ENCODE data around the gene IPO8.

Gene IPO8

DNA sequence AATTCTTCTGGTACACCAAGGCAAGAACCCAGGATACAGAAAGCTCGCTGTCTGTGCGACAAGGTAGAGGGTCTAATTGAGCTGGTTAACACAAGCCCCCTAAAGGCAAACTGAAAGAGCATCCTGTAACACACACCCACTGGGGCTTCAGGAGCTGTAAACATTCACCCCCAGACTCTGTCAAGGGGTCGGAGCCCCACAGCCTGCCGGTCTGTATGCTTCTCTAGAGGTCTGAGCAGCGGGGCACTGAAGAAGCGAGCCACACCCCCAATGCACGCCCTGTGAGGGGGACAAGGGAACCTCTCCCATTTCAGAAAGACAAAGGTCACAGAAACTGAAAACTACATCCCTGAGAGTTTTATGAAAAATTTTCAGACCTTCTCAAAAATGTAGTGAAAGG is 1.3 kb upstream of the IPO8 start:
- Histone ChIP-seq H3K36me3 (ENCODE audit: control insufficient read depth, insufficient read depth, low read length) (no peaks in the 10 kb centered on the region), H3K4me3 (replicated peaks; ENCODE audit: low read depth, low read length) (no peak overlapping the region), H3K27me3 (replicated peaks; ENCODE audit: control insufficient read depth, insufficient read depth, low read length) (no peaks in the 10 kb centered on the region)
- no peak for DNase-seq (ENCODE audit: extremely low read depth, insufficient read length)
- TF ChIP-seq, protein P1, sequence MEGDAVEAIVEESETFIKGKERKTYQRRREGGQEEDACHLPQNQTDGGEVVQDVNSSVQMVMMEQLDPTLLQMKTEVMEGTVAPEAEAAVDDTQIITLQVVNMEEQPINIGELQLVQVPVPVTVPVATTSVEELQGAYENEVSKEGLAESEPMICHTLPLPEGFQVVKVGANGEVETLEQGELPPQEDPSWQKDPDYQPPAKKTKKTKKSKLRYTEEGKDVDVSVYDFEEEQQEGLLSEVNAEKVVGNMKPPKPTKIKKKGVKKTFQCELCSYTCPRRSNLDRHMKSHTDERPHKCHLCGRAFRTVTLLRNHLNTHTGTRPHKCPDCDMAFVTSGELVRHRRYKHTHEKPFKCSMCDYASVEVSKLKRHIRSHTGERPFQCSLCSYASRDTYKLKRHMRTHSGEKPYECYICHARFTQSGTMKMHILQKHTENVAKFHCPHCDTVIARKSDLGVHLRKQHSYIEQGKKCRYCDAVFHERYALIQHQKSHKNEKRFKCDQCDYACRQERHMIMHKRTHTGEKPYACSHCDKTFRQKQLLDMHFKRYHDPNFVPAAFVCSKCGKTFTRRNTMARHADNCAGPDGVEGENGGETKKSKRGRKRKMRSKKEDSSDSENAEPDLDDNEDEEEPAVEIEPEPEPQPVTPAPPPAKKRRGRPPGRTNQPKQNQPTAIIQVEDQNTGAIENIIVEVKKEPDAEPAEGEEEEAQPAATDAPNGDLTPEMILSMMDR (IDR thresholded peaks at IDR 0.05; ENCODE audit: insufficient read depth, low read length, poor library complexity, severe bottlenecking) = no peak

- no peaks in the 10 kb centered on the region for H3K27me3 ChIP-seq (replicated peaks; ENCODE audit: control insufficient read depth, insufficient read depth, low read length)
- peak overlapping the region; percentile 97 for H3K4me3 ChIP-seq (replicated peaks; ENCODE audit: low read depth, low read length)
- TF ChIP-seq, protein P1 (IDR thresholded peaks at IDR 0.05; ENCODE audit: insufficient read depth, low read length, poor library complexity, severe bottlenecking) = no peak
- no peaks in the 10 kb centered on the region for H3K36me3 ChIP-seq (ENCODE audit: control insufficient read depth, insufficient read depth, low read length)
- DNase-seq (ENCODE audit: extremely low read depth, insufficient read length) = peak; percentile 10
Observed at GRCh38 chr12:30696486-30696885, 817 bp upstream of the IPO8 start.

DNA sequence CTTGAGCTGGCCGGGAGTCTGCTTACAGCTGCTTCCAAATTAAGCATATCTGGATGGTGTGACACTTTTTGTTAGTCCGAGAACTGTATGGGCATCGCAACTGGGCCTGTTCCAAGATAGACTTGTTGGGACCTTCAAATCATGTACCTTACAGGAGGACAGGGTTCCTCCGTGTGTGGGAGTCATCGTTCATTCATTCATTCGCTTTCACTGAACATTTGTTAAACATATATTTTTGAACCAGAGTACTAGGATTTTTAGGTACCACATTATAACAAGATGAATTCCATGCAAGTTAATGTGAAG is 387 bp upstream of the IPO8 start:
- Histone ChIP-seq H3K4me3 (replicated peaks; ENCODE audit: low read depth, low read length) (peak overlapping the region; percentile 97), H3K27me3 (replicated peaks; ENCODE audit: control insufficient read depth, insufficient read depth, low read length) (no peaks in the 10 kb centered on the region), H3K36me3 (ENCODE audit: control insufficient read depth, insufficient read depth, low read length) (no peaks in the 10 kb centered on the region)
- DNase-seq (ENCODE audit: extremely low read depth, insufficient read length) = no peak
- TF ChIP-seq, protein P1 (IDR thresholded peaks at IDR 0.05; ENCODE audit: insufficient read depth, low read length, poor library complexity, severe bottlenecking) = no peak

- peak overlapping the region; percentile 97 for H3K4me3 ChIP-seq (replicated peaks; ENCODE audit: low read depth, low read length)
- H3K36me3 ChIP-seq (ENCODE audit: control insufficient read depth, insufficient read depth, low read length) = no peaks in the 10 kb centered on the region
- peak; percentile 8 for DNase-seq (ENCODE audit: extremely low read depth, insufficient read length)
- H3K27me3 ChIP-seq (replicated peaks; ENCODE audit: control insufficient read depth, insufficient read depth, low read length) = no peaks in the 10 kb centered on the region
- TF ChIP-seq, protein P1 (IDR thresholded peaks at IDR 0.05; ENCODE audit: insufficient read depth, low read length, poor library complexity, severe bottlenecking) = no peak
Observed at GRCh38 chr12:30694412-30695198, 1.1 kb downstream of the IPO8 start.

DNA sequence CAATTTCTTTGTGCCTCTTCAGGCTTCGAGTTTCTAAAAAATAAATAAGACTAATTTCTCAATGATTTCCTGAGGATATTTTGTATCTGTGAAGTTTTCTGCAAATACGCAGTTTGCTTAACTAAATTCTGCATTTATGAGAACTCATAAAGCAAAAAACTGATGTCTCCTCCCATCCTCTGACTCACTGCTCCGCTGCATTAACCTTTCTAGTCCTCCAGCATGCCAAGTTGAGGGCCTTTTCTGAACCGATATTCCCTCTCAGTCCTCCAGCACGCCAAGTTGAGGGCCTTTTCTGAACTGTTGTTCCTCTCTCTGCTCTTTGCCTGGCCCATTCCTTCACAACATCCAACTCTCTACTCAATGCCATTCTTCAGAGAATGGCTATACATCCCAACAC is 3.2 kb downstream of the IPO8 start:
- TF ChIP-seq, protein P1 (IDR thresholded peaks at IDR 0.05; ENCODE audit: insufficient read depth, low read length, poor library complexity, severe bottlenecking) = no peak
- DNase-seq (ENCODE audit: extremely low read depth, insufficient read length) = no peak
- no peak overlapping the region for H3K4me3 ChIP-seq (replicated peaks; ENCODE audit: low read depth, low read length)
- no peaks in the 10 kb centered on the region for H3K36me3 ChIP-seq (ENCODE audit: control insufficient read depth, insufficient read depth, low read length)
- no peaks in the 10 kb centered on the region for H3K27me3 ChIP-seq (replicated peaks; ENCODE audit: control insufficient read depth, insufficient read depth, low read length)
